Ishikawa (cell line): ENCODE measurements around the gene COL15A1.

Experiments used
- CEBPB ChIP-seq: IDR thresholded peaks from 2 replicates; pipeline ENCODE4 v1.6.1; 2012
- CREB1 ChIP-seq: IDR thresholded peaks from 2 replicates; pipeline ENCODE4 v1.6.1; 2012; ENCODE audit warnings: low read depth
- EGR1 ChIP-seq: IDR thresholded peaks from 2 replicates; pipeline ENCODE4 v1.6.1; 2012
- EP300 ChIP-seq: IDR thresholded peaks from 2 replicates; pipeline ENCODE4 v1.6.1; 2012; ENCODE audit warnings: borderline replicate concordance
- FOXM1 ChIP-seq: IDR thresholded peaks from 2 replicates; pipeline ENCODE4 v1.6.1; 2012; ENCODE audit warnings: low read depth, borderline replicate concordance
- NFIC ChIP-seq: IDR thresholded peaks from 2 replicates; pipeline ENCODE4 v1.6.1; 2012
- RAD21 ChIP-seq: IDR thresholded peaks from 2 replicates; pipeline ENCODE4 v1.6.1; 2012; ENCODE audit warnings: low read depth
- TAF1 ChIP-seq: IDR thresholded peaks from 2 replicates; pipeline ENCODE4 v1.6.1; 2012; ENCODE audit warnings: low read depth, mild to moderate bottlenecking
- TCF12 ChIP-seq: IDR thresholded peaks from 2 replicates; pipeline ENCODE4 v1.6.1; 2012; ENCODE audit warnings: low read depth
- YY1 ChIP-seq: IDR thresholded peaks from 2 replicates; pipeline ENCODE4 v1.6.1; 2012; ENCODE audit warnings: low read depth
- TF ChIP-seq, protein P1 (sequence below): IDR thresholded peaks from 2 replicates; pipeline ENCODE4 v1.6.1; 2012
- TF ChIP-seq, protein P2 (sequence below): IDR thresholded peaks from 2 replicates; pipeline ENCODE4 v1.6.1; 2012

DNA sequence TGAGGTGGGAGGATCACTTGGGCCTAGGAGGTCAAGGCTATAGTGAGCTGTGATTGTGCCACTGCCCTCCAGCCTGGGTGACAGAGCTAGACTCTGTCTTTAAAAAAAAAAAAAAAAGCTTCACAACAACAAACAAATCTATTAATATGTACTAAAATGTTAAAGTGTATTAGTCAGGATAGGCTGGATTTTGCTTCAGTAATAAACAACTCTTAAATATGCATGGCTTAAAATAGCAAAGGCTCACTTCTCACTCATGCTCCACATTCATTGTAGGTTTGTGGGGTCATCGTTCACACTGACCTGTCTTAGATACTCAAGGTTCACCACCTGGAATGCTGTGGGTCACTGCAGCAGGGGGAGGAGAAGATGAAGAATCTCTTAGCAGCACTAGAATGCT is 33.8 kb upstream of the COL15A1 start:
- TF ChIP-seq, protein P1, sequence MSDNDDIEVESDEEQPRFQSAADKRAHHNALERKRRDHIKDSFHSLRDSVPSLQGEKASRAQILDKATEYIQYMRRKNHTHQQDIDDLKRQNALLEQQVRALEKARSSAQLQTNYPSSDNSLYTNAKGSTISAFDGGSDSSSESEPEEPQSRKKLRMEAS: no peak
- TF ChIP-seq YY1 (no peak), EP300 (no peak), RAD21 (no peak), CREB1 (no peak), TAF1 (no peak), FOXM1 (no peak), TCF12 (no peak), EGR1 (no peak), CEBPB (no peak), NFIC (no peak)
- TF ChIP-seq, protein P2, sequence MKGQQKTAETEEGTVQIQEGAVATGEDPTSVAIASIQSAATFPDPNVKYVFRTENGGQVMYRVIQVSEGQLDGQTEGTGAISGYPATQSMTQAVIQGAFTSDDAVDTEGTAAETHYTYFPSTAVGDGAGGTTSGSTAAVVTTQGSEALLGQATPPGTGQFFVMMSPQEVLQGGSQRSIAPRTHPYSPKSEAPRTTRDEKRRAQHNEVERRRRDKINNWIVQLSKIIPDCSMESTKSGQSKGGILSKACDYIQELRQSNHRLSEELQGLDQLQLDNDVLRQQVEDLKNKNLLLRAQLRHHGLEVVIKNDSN: no peak
